ENCODE results near the gene C2orf76.

GRCh38 chr2:119289093-119289492 is 77.5 kb downstream of the C2orf76 start:
- TF ChIP-seq EZH2phosphoT487 (IDR thresholded peaks at IDR 0.05; ENCODE audit: insufficient read depth, low read depth) (no peak), EZH2 (IDR thresholded peaks at IDR 0.05; ENCODE audit: insufficient read depth, poor library complexity, severe bottlenecking) (no peak)
